Medulla oblongata (tissue), 1 donor: Measurements from ENCODE around the gene USP21.
A peak's percentile ranks its signal among the peaks of the same experiment; 100 is the strongest.

ENCODE experiments used
- DNase-seq: peaks from one replicate; pipeline ENCODE4 v3.0.0-alpha.2; 2015; ENCODE audit errors: extremely low spot score

USP21 gene

DNA sequence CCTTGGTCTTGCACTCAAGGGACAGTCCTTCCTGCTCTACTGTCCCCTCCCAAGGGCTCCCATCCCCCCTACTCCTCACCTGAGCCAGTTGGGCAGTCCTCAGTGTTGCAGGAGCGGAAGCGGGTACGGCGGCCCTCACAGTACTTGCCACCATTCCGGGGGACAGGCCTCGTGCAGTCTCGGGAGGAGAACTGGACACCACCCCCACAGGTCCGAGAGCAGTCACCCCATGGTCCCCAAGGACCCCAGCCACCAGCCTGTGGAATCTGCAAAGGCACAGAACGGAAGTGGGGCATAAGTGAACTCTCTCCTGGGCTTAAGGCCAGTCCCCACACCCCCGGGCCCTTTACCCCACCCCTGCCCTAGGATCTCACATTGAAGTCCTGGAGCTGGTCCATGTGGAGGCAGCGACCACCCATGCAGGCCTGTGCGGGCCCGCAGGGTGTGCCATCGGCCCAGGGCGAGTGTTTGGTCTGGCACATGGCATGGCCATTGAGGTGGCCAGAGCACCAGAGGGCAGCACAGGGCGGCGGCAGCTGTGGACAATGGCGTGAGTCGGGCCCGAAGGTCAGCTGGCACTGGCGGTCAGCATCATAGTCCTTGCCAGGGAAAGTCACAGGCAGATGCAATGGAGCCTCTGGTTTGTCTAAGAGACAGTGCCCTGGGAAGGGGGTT is 34.4 kb downstream of the USP21 start:
- peak; percentile 91 for DNase-seq

DNA sequence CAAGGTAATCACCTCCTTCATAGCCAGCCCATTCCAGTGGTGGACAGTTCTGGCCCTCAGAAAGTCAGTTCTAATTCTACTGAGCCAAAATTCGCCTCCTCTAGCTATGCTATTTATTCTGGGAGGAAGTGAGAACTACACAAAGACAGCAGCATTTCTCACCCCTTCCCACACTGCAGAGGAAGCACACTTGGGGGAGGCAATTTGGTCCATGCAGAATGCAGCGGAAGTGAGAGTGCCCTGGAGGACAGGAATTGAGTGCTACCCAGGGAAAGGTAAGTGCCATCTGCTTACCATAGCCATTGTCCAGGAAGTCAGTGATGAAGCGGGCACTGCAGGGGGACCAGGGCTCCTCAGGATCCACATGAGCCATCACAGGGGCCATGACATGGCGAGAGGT is 35.9 kb downstream of the USP21 start:
- DNase-seq = peak; percentile 79

GRCh38 chr1:161196111-161196510 is 36.8 kb downstream of the USP21 start:
- DNase-seq = no peak

DNA sequence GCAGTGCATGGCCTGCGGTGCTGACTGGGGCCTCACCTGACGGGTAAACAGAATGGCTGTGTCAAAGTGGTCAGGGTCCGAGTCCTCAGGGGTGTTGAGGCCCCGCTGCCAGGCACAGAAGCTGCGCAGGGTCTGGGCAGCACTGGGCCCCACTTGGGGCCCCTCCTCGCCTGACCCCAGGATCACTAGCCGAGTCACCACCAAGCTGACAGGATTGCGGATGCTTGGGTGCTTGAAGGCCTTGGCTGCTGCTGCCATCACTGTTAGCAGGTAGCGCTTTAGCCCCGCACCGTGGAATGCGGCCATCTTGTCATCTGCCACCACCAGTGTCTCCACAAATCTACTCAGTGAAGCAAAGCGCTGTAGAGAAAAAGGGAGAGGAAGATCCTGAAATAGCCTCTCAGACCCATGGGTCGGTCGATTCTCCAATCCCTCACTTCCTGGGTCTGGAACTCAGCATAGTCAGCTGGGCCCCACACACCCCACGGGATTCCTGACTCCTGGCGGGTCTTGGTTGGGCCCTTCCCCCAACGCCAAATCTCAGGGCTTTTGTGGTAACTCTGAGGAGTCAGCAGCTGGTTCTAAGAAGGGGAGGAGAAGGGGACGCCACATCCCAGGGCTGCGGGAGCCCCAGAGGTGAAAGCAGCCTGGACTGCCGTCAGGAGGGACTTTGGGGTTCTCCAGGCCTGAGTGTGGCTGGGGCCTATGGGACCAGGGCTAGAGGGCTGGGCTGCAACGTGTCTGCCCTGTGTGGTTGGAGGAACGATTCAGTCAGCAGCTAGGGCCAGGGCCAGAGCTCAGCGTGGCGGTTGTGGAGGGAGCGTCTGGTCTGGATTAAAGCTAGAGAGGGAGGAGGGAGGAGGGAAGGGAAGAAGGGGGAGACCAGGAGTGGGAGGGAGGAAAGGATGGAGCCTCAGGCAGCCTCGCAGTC is 37.5 kb downstream of the USP21 start:
- no peak for DNase-seq

GRCh38 chr1:161197560-161198193 is 38.4 kb downstream of the USP21 start:
- DNase-seq = no peak

- DNase-seq = peak; percentile 53
These were observed 39.0 kb downstream of the USP21 start for GRCh38 chr1:161198194-161198896.

DNA sequence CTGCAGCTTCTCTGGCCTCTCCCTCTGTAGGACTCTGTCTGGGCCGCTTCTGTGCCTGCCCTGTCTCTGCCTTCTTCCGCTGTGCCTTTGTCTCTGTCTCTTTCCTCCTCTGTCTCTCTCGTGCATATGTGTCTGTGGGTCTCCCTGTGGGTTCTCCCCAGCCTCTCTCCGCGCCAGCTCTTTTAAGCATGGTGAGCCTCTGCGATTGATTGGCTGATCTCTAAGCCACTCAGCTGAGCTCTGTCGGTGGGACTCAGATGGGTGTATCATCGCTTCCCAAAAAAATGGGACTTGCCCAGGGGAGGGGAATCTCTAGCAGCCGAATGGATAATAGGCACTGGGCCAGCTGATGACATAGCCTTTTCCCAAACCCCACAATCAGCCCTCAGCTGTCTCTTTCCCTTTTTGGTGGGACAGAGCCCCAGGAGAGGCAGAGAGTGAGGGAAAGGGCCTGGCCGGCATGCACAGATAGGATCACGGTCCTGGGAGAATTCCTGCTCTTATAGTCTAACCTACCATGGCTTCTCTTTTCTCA is 39.7 kb downstream of the USP21 start, which contains the start of gene ADAMTS4:
Gene ADAMTS4, minus strand, starts transcription at position 158 of the 535 bp plus-strand sequence. CDS start 427 bp downstream, outside the sequence.
- DNase-seq = peak; percentile 96

- DNase-seq = no peak
These were observed 40.3 kb downstream of the USP21 start for GRCh38 chr1:161199506-161200139.

- peak; percentile 91 for DNase-seq
These were observed 41.2 kb downstream of the USP21 start for GRCh38 chr1:161200421-161200991.

GRCh38 chr1:161200992-161201835 is 41.9 kb downstream of the USP21 start:
- DNase-seq = peak; percentile 55

GRCh38 chr1:161201836-161202712 is 42.8 kb downstream of the USP21 start, which contains the start of gene NDUFS2:
Gene NDUFS2, plus strand, starts transcription at chr1:161202367. Its CDS starts 19 bp downstream, at chr1:161202386.
- peak; percentile 100 for DNase-seq

- DNase-seq = no peak
These were observed 47.3 kb downstream of the USP21 start for GRCh38 chr1:161206411-161207140.

DNA sequence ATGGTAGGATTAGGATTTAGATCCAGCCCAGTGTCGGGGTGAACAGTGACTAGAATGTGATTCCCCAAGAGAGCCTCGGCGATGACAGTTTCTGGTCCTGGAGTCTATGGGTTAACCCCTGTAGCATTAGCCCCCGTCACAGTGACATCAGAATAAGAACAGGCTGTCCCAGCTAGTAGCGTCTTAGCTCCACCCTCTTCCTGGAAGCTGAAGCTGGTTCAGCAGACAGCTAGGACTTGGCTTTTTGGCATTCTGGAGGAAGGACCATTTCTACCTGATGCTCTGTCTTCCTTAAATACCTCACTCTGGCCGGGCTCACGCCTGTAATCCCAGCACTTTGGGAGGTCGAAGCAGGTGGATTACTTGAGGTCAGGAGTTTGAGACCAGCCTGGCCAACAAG is 47.9 kb downstream of the USP21 start:
- no peak for DNase-seq

GRCh38 chr1:161209790-161210409 is 50.6 kb downstream of the USP21 start:
- DNase-seq = peak; percentile 88

GRCh38 chr1:161214369-161214768 is 55.1 kb downstream of the USP21 start:
- no peak for DNase-seq

DNA sequence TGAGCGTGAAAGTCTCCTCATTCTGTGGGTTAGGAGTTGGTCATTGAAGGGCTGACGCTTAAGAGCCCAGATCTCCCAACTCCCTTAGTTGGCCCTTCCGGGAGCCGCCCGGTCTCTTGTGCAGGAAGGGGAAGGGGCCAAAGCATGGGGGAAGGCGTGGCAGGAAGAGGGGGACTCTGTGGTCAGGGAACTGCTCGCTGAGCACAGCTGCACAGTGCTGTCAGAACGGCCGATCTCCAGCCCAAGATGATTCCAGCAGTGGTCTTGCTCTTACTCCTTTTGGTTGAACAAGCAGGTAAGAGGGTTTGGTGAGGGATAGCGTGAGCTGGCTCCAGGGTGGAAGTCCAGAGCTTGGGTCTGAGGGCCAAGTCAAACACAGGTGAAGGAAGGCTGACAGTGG is 55.8 kb downstream of the USP21 start, which contains the start of gene FCER1G:
Gene FCER1G, plus strand, starts transcription at position 220 of the 400 bp plus-strand sequence. Its CDS starts 27 bp downstream, at position 247.
- DNase-seq = peak; percentile 65
